ENCODE data around the gene MARK2. TPM values are rescaled to one million over a fixed set of nuclear protein-coding genes. Genes with fewer than 3 reads are reported as not detected.
A peak's percentile ranks its signal among the peaks of the same experiment; 100 is the strongest.

The MARK2 gene
- total and polyA plus RNA-seq, 10 of the 15 experiments (the other 5 are each of a cell fraction or from before 2014, with no cell fraction given) = 0.19 to 29.5 (median 13.2) TPM

DNA sequence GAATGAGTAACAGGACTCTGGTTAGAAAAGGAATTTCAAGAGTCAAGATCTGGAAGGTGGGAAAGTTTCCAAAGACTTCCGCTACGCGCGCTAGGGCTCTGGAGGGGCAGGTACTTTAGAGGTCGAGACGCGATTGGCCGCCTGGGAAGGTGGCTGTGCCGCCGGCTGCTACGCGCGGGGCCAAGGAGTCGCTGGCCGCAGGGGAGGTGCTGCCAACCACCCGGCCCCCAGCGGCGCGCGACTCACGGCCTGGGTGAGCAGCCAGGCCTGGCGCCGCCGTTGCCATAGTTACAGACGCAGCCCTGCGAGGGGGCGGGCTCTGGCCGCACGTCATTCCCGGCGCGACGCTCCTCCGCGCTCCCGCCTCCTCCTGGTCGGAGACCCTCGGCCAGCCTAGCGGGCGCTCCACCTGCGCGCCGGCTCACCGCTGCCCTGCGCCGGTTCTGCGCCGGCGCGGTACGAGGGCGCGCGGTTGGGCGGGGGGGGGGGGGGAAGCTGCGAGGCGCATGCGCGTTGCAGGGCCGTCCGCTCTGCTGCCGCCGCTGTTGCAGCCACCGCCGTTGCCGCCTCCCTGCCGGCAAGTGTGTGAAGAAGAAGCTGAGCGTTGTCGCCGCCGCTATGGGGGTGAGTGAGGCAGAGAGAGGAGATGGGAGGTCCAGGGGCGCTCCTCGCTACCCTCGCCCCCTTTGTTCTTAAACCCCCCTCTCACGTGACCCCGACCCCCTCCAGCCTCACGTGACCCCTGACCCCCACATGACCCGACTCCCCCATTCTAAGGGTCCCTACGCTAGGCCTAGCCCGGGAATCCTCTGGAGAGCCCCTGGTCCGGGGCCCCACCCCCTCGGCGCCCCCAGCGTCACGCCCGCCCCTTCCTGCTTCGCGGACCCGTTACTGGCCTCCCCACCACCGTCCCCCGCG is 99.8 kb downstream of the MARK2 start, which contains the start of gene NAA40:
NAA40 (plus strand) TSS at position 524 of the 918 bp plus-strand sequence; CDS start at position 619, 95 bp downstream.
- in situ Hi-C loops (cut with MboI) = no loop called here
- ATAC-seq (peak; percentile 98), FAIRE-seq (peak; percentile 76), DNase-seq (ENCODE audit: low read depth, low spot score) (peak; percentile 92)
- Histone ChIP-seq H3K36me3 (ENCODE audit: control insufficient read depth in 2 of 2, insufficient read depth in 2 of 2, low read length in 1 of 2) (0 out of 4 replicates have a peak, but pooled peaks cover 0 to 6% of the 10 kb centered on the region in 2 experiments), H3K9me3 (replicated peaks; ENCODE audit: control insufficient read depth, insufficient read depth, low read length) (no peaks in the 10 kb centered on the region), H3K79me2 (ENCODE audit: control insufficient read depth, insufficient read depth, low read length) (peaks cover 38% of the 10 kb centered on the region), H4K20me1 (ENCODE audit: control insufficient read depth, insufficient read depth) (no peaks in the 10 kb centered on the region), H3K4me3 (peak within 1 kb of the TSS; percentile 91), H3K4me2 (ENCODE audit: control insufficient read depth, insufficient read depth) (peak within 1 kb of the TSS; percentile 80), H3K4me1 (ENCODE audit: control insufficient read depth, insufficient read depth, low read length) (peaks cover 21% of the 10 kb centered on the region; the same call in 1 of the 2 replicates), H3K9ac (ENCODE audit: control insufficient read depth, insufficient read depth, low read length) (peak within 1 kb of the TSS; percentile 74), H3K27ac (ENCODE audit: control insufficient read depth, insufficient read depth) (peak within 1 kb of the TSS; percentile 72), H2AFZ (ENCODE audit: control insufficient read depth, low read depth, low read length) (peak within 1 kb of the TSS; percentile 90), H3K27me3 (replicated peaks in 1 of 2; ENCODE audit: control insufficient read depth in 2 of 2, insufficient read depth in 2 of 2, low read length in 1 of 2) (no peaks in the 10 kb centered on the region)
- ChIA-PET CTCF (interaction anchor here (1.5 to 4.0 kb wide), 4 partner anchors 14 to 101 kb away, joined by 4 to 20 read pairs (median 5); partner anchors contain the start of genes MARK2 and RCOR2), POLR2A (interaction anchor here (1.0 to 1.1 kb wide), 2 partner anchors 24 to 100 kb away, joined by 3 read pairs; partner anchors contain the start of gene MARK2), SMC1A (ENCODE audit: uncharacterized antibody, unreplicated experiment) (no interaction called here), RAD21 (ENCODE audit: unreplicated experiment) (interaction anchor here (0.6 to 1.3 kb wide), 4 partner anchors 37 to 187 kb away, joined by 3 to 7 read pairs (median 3); partner anchors contain the start of gene MARK2)
- no TSS peak for BruUV-seq (replicated peaks)
- WGBS (ENCODE audit: insufficient coverage, insufficient replicate concordance, low lambda C conversion rate, missing lambda C conversion rate) = 0% methylated on average over 54 of the region's 92 CpGs
- intact Hi-C loops (cut with micrococcal nuclease; ENCODE audit: unreplicated experiment) = no loop called here
- no peak for TF ChIP-seq TBL1XR1 (IDR thresholded peaks at IDR 0.05; ENCODE audit: low read depth, low read length)
- peak; percentile 76 for TF ChIP-seq POLR2A (IDR thresholded peaks at IDR 0.05; ENCODE audit: low read depth, low read length)
- TF ChIP-seq KAT2A (conservative IDR thresholded peaks at IDR 0.05; ENCODE audit: control insufficient read depth, low read depth, low read length) = no peak
- no peak for TF ChIP-seq ZNF384 (IDR thresholded peaks at IDR 0.05; ENCODE audit: borderline replicate concordance, low read depth, low read length)
- TF ChIP-seq MAX (IDR thresholded peaks at IDR 0.05; ENCODE audit: low read depth, low read length) = no peak
- no peak for TF ChIP-seq MTA3 (IDR thresholded peaks at IDR 0.05; ENCODE audit: borderline replicate concordance, low read length)
- TF ChIP-seq, protein P1, sequence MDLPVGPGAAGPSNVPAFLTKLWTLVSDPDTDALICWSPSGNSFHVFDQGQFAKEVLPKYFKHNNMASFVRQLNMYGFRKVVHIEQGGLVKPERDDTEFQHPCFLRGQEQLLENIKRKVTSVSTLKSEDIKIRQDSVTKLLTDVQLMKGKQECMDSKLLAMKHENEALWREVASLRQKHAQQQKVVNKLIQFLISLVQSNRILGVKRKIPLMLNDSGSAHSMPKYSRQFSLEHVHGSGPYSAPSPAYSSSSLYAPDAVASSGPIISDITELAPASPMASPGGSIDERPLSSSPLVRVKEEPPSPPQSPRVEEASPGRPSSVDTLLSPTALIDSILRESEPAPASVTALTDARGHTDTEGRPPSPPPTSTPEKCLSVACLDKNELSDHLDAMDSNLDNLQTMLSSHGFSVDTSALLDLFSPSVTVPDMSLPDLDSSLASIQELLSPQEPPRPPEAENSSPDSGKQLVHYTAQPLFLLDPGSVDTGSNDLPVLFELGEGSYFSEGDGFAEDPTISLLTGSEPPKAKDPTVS (IDR thresholded peaks at IDR 0.05; ENCODE audit: low read depth, low read length) = no peak
- TF ChIP-seq, protein P2, sequence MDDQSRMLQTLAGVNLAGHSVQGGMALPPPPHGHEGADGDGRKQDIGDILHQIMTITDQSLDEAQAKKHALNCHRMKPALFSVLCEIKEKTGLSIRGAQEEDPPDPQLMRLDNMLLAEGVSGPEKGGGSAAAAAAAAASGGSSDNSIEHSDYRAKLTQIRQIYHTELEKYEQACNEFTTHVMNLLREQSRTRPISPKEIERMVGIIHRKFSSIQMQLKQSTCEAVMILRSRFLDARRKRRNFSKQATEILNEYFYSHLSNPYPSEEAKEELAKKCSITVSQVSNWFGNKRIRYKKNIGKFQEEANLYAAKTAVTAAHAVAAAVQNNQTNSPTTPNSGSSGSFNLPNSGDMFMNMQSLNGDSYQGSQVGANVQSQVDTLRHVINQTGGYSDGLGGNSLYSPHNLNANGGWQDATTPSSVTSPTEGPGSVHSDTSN (IDR thresholded peaks at IDR 0.05; ENCODE audit: insufficient replicate concordance, low read depth, low read length) = no peak
- no peak for TF ChIP-seq ZBTB33 (IDR thresholded peaks at IDR 0.05)
- TF ChIP-seq TAF1 (IDR thresholded peaks at IDR 0.05; ENCODE audit: borderline replicate concordance, low read depth, low read length) = 0 out of 2 replicates have a peak, but pooled peaks have one; percentile 37
- peak; percentile 27; the same call in 1 of the 2 replicates for TF ChIP-seq ELK1 (IDR thresholded peaks at IDR 0.05; ENCODE audit: low read depth, low read length)
- no peak for TF ChIP-seq POLR2AphosphoS2 (IDR thresholded peaks at IDR 0.05; ENCODE audit: low read depth, low read length)
- no peak for TF ChIP-seq ESRRA (IDR thresholded peaks at IDR 0.05; ENCODE audit: low read length)
- TF ChIP-seq EED (IDR thresholded peaks at IDR 0.05; ENCODE audit: low read depth) = no peak; the same call in 1 of the 2 replicates
- peak; percentile 98 for TF ChIP-seq CREM (IDR thresholded peaks at IDR 0.05; ENCODE audit: low read depth)
- TF ChIP-seq HDAC6 (IDR thresholded peaks at IDR 0.05; ENCODE audit: unreplicated experiment) = no peak

All from GM12878 (cell line).